Endodermal cell (in vitro differentiated cells): ENCODE measurements around the gene MAP3K4. TPM values are rescaled to one million over a fixed set of nuclear protein-coding genes. Genes with fewer than 3 reads are reported as not detected.

Experiments used
- DNase-seq: peaks from one replicate; pipeline ENCODE4 v3.0.0-alpha.2; 2017
- H3K27ac ChIP-seq: 2 replicates; pipeline ENCODE4 v1.5.1; 2013; ENCODE audit warnings: mild to moderate bottlenecking, low read depth, low read length, moderate library complexity
- H3K27me3 ChIP-seq: 2 replicates; pipeline ENCODE4 v1.6.1; 2013; ENCODE audit warnings: mild to moderate bottlenecking, low read length, moderate library complexity; ENCODE audit not compliant: insufficient read depth, control insufficient read depth, poor library complexity, severe bottlenecking
- H3K36me3 ChIP-seq: 2 replicates; pipeline ENCODE4 v1.7.0; 2013; ENCODE audit warnings: mild to moderate bottlenecking, low read length, moderate library complexity; ENCODE audit not compliant: control insufficient read depth, insufficient read depth
- H3K4me1 ChIP-seq: one replicate; pipeline ENCODE4 v1.7.0; 2013; ENCODE audit warnings: low read length; ENCODE audit not compliant: control insufficient read depth, insufficient read depth
- H3K4me3 ChIP-seq: 2 replicates; pipeline ENCODE4 v1.5.1; 2013; ENCODE audit warnings: mild to moderate bottlenecking, low read length, moderate library complexity
- H3K9ac ChIP-seq: 2 replicates; pipeline ENCODE4 v1.6.1; 2013; ENCODE audit warnings: mild to moderate bottlenecking, low read length, moderate library complexity; ENCODE audit not compliant: poor library complexity, severe bottlenecking; ENCODE audit errors: extremely low read depth
- H3K9me3 ChIP-seq: 2 replicates; pipeline ENCODE4 v1.6.1; 2013; ENCODE audit warnings: mild to moderate bottlenecking, low read length, moderate library complexity; ENCODE audit not compliant: control insufficient read depth
- H3K27ac Mint-ChIP-seq: 2 replicates; pipeline ENCODE4 v1.8.0; 2020; ENCODE audit warnings: mixed read lengths
- H3K27me3 Mint-ChIP-seq: 2 replicates; pipeline ENCODE4 v1.8.0; 2021; ENCODE audit warnings: mild to moderate bottlenecking, mixed read lengths; ENCODE audit not compliant: insufficient read depth
- H3K36me3 Mint-ChIP-seq: 2 replicates; pipeline ENCODE4 v1.8.0; 2020; ENCODE audit warnings: low read depth, mixed read lengths
- H3K4me1 Mint-ChIP-seq: 2 replicates; pipeline ENCODE4 v1.8.0; 2020; ENCODE audit warnings: mixed read lengths
- H3K4me3 Mint-ChIP-seq: 2 replicates; pipeline ENCODE4 v1.8.0; 2020; ENCODE audit warnings: mild to moderate bottlenecking, moderate library complexity, mixed read lengths
- H3K9me3 Mint-ChIP-seq: 2 replicates; pipeline ENCODE4 v1.8.0; 2020; ENCODE audit warnings: mild to moderate bottlenecking, mixed read lengths
- WGBS, 2 experiments: methylation state at CpG; one replicate each; pipeline versions ENCODE4 v1.1.5 to v1.1.7; 2013; ENCODE audit warnings: missing lambda C conversion rate in 2 of 2, mixed read lengths in 1 of 2; ENCODE audit not compliant: insufficient coverage in 1 of 2, insufficient read length in 1 of 2; 5-methylcytosine and 5-hydroxymethylcytosine counted together
- total RNA-seq, 2 donors: library from RNA; stranded (reverse); fragmentation: NEBNext Ultra II Directional in 1 of 2; extraction: Animal tissue kit (Norgen Biotek cat#: 25700) in 1 of 2; gene quantifications; 2 replicates in 1 of 2; 3 replicates in 1 of 2; pipeline ENCODE4 v1.2.1, GENCODE V29; 2021
- TF ChIP-seq, protein P1 (sequence below): fragments of 200-600 bp; sonication (generic); conservative IDR thresholded peaks from 2 replicates; pipeline ENCODE4 v1.5.0; 2021; ENCODE audit warnings: antibody characterized with exemption, mild to moderate bottlenecking

MAP3K4 gene
- total RNA-seq, 2 donors from 2014 or later = 82.8 to 105 TPM

DNA sequence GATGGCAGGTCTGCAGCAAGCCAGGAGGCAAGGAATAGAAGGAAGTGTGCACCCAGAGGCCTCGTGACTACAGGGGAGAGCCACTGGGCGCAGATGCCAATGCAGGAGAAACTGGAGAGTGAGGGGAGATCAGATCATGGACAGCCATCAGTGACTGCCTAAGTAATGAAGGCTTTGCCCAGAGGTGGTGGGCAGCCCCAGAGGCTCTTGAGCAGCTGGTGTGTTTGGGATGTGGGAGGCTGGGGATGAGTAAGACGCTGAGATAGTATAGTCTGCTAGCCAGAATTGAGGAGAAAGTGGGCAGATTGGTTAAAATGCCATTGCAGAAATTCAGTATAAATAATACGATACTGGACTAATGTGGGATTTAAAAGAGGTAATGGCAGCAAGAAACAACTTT, 111.9 kb downstream of the MAP3K4 start:
- Histone ChIP-seq H3K4me1 (peaks cover 8% of the 10 kb centered on the region), H3K27me3 (no peaks in the 10 kb centered on the region), H3K9ac (no peak overlapping the region), H3K9me3 (no peaks in the 10 kb centered on the region), H3K4me3 (no peak overlapping the region), H3K36me3 (peaks cover 88% of the 10 kb centered on the region), H3K27ac (no peak overlapping the region)
- peaks cover 70% of the 10 kb centered on the region for H3K36me3 Mint-ChIP-seq
- no peaks in the 10 kb centered on the region for H3K27me3 Mint-ChIP-seq
- peaks cover 7% of the 10 kb centered on the region for H3K4me1 Mint-ChIP-seq
- 94 to 100% methylated on average over 2 to 4 of the region's 4 CpGs for WGBS, 2 experiments
- TF ChIP-seq, protein P1, sequence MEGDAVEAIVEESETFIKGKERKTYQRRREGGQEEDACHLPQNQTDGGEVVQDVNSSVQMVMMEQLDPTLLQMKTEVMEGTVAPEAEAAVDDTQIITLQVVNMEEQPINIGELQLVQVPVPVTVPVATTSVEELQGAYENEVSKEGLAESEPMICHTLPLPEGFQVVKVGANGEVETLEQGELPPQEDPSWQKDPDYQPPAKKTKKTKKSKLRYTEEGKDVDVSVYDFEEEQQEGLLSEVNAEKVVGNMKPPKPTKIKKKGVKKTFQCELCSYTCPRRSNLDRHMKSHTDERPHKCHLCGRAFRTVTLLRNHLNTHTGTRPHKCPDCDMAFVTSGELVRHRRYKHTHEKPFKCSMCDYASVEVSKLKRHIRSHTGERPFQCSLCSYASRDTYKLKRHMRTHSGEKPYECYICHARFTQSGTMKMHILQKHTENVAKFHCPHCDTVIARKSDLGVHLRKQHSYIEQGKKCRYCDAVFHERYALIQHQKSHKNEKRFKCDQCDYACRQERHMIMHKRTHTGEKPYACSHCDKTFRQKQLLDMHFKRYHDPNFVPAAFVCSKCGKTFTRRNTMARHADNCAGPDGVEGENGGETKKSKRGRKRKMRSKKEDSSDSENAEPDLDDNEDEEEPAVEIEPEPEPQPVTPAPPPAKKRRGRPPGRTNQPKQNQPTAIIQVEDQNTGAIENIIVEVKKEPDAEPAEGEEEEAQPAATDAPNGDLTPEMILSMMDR = no peak
- DNase-seq = no peak
- no peak overlapping the region for H3K27ac Mint-ChIP-seq
- H3K9me3 Mint-ChIP-seq = no peaks in the 10 kb centered on the region
- H3K4me3 Mint-ChIP-seq = no peak overlapping the region

DNA sequence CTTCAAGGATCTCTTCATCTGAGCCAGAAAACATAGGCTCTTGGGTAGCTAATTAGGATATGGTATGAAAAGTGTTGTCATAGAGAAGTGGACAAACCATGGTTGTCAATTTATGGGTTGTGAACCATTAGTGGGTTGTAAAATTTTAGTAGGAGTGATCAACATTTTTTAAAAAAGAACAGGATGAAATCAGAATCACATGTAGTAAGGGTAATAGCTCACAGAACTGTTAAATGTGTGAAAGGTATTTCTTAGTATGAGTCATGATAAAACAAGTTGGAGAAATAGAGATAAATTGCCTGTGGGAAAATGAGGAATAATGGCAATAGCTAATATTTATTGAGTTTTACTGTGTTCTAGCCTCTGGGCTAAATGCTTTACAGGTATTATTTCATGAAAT, 113.4 kb downstream of the MAP3K4 start:
- no peaks in the 10 kb centered on the region for H3K27me3 ChIP-seq
- H3K36me3 ChIP-seq = peaks cover 88% of the 10 kb centered on the region
- no peak overlapping the region for H3K27ac ChIP-seq
- Mint-ChIP-seq H3K4me1 (peaks cover 5% of the 10 kb centered on the region), H3K27ac (no peak overlapping the region), H3K27me3 (no peaks in the 10 kb centered on the region), H3K4me3 (no peak overlapping the region), H3K36me3 (peaks cover 76% of the 10 kb centered on the region), H3K9me3 (no peaks in the 10 kb centered on the region)
- no peak for DNase-seq
- TF ChIP-seq, protein P1 = no peak
- H3K9me3 ChIP-seq = no peaks in the 10 kb centered on the region
- H3K4me1 ChIP-seq = peaks cover 5% of the 10 kb centered on the region
- no peak overlapping the region for H3K4me3 ChIP-seq
- no peak overlapping the region for H3K9ac ChIP-seq

DNA sequence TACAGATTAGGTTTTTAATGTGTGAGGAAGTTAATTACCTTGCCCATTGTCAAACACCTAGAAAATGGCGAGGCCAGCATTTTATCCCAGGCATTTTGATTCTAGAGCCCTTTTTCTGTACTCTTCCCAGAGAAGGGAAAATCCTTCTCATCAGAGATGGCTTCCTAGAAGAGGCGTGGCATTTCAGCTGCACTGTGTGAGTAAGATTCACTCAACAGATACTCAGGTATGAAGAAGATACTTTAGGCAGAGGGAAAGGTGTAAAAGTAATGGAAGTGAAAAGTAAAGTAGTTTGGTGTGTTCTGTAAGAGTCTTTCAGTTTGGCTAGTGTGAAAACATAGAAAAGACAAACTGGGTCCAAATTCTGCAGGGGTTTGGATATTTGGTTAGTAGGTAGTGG, 113.8 kb downstream of the MAP3K4 start:
- Mint-ChIP-seq H3K27me3 (no peaks in the 10 kb centered on the region), H3K36me3 (peaks cover 78% of the 10 kb centered on the region), H3K9me3 (no peaks in the 10 kb centered on the region), H3K4me1 (peaks cover 2% of the 10 kb centered on the region), H3K4me3 (no peak overlapping the region), H3K27ac (no peak overlapping the region)
- H3K9ac ChIP-seq = no peak overlapping the region
- no peaks in the 10 kb centered on the region for H3K9me3 ChIP-seq
- 78% methylated on average over 2 of the region's 2 CpGs; no CpG with 5 or more reads in 1 of the 2 experiments for WGBS, 2 experiments
- no peak for DNase-seq
- H3K36me3 ChIP-seq = peaks cover 92% of the 10 kb centered on the region
- H3K27ac ChIP-seq = no peak overlapping the region
- H3K4me3 ChIP-seq = no peak overlapping the region
- no peaks in the 10 kb centered on the region for H3K27me3 ChIP-seq
- TF ChIP-seq, protein P1 = no peak
- H3K4me1 ChIP-seq = peaks cover 2% of the 10 kb centered on the region
